Putamen (tissue), 1 donor: ENCODE data around the gene ZNF514.
"Not testable (repeated sequence)": the region's sequence is repeated elsewhere in the genome, so short reads cannot be mapped to it uniquely, and the experiment has no call there.

Experiments used
- DNase-seq: peaks from one replicate; pipeline ENCODE4 v3.0.0-alpha.2; 2016; ENCODE audit warnings: low spot score

The ZNF514 gene

GRCh38 chr2:95122197-95122551 is 37.5 kb downstream of the ZNF514 start:
- no peak for DNase-seq

GRCh38 chr2:95121407-95122196 is 38.0 kb downstream of the ZNF514 start, which contains the start of gene MRPS5:
TSS of gene MRPS5 (minus strand) at chr2:95121808. CDS start at chr2:95121791, 17 bp downstream.
- DNase-seq = peak; percentile 85

GRCh38 chr2:95121093-95121406 is 38.6 kb downstream of the ZNF514 start:
- DNase-seq = no peak

GRCh38 chr2:95115418-95115817 is 44.2 kb downstream of the ZNF514 start:
- DNase-seq = peak; percentile 48

GRCh38 chr2:95113464-95113863 is 46.2 kb downstream of the ZNF514 start:
- no peak for DNase-seq

GRCh38 chr2:95110395-95110794 is 49.3 kb downstream of the ZNF514 start:
- DNase-seq = no peak

GRCh38 chr2:95109260-95109659 is 50.4 kb downstream of the ZNF514 start:
- DNase-seq = peak; percentile 8

GRCh38 chr2:95106081-95106480 is 53.6 kb downstream of the ZNF514 start:
- DNase-seq = no peak

GRCh38 chr2:95104606-95105005 is 55.0 kb downstream of the ZNF514 start:
- peak; percentile 23 for DNase-seq

GRCh38 chr2:95099910-95100309 is 59.7 kb downstream of the ZNF514 start:
- no peak for DNase-seq

- not testable (repeated sequence) for DNase-seq
These were observed 61.4 kb downstream of the ZNF514 start for GRCh38 chr2:95098273-95098672.
